Activated CD8-positive, alpha-beta T cell treated with anti-CD3 and anti-CD28 coated beads for 36 hours (primary cell): ENCODE results near the gene MEGF11. TPM values are rescaled to one million over a fixed set of nuclear protein-coding genes. Genes with fewer than 3 reads are reported as not detected.

Experiments
- ATAC-seq: fragments of 200-7000 bp; cut with Tn5 transposase; one replicate; pipeline ENCODE4 v1.10.0; 2021; ENCODE audit warnings: mild to moderate bottlenecking, moderate library complexity
- CTCF ChIA-PET: fragments of 350-600 bp; sonication (Branson Sonifier 250); formaldehyde crosslinking; loops from one replicate; lab custom pipeline; 2021; ENCODE audit warnings: antibody characterized with exemption; lab: Charles Lee
- POLR2A ChIA-PET: fragments of 350-600 bp; sonication (Branson Sonifier 250); formaldehyde crosslinking; loops from one replicate; lab custom pipeline; 2021; ENCODE audit warnings: antibody characterized with exemption; lab: Charles Lee
- DNase-seq: peaks from one replicate; pipeline ENCODE4 v3.0.0-alpha.2; 2020
- H3K27ac Mint-ChIP-seq: one replicate; pipeline ENCODE4 v1.8.0; 2021; ENCODE audit warnings: mild to moderate bottlenecking, mixed read lengths
- H3K27me3 Mint-ChIP-seq: one replicate; pipeline ENCODE4 v1.8.0; 2021; ENCODE audit warnings: mixed read lengths
- H3K36me3 Mint-ChIP-seq: one replicate; pipeline ENCODE4 v1.8.0; 2021; ENCODE audit warnings: low read depth, mixed read lengths
- H3K4me1 Mint-ChIP-seq: one replicate; pipeline ENCODE4 v1.8.0; 2021; ENCODE audit warnings: low read depth, mixed read lengths
- H3K4me3 Mint-ChIP-seq: one replicate; pipeline ENCODE4 v1.8.0; 2021; ENCODE audit warnings: mild to moderate bottlenecking, moderate library complexity, mixed read lengths
- H3K9me3 Mint-ChIP-seq: one replicate; pipeline ENCODE4 v1.8.0; 2021; ENCODE audit warnings: mixed read lengths
- CTCF ChIP-seq: fragments of 200-600 bp; IDR thresholded peaks from one replicate; pipeline ENCODE4 v1.8.0; 2022; ENCODE audit warnings: antibody characterized with exemption, mild to moderate bottlenecking
- intact Hi-C: fragments of 100-400 bp; cut with micrococcal nuclease; formaldehyde crosslinking; loops from one replicate; pipeline ENCODE4 v1.10.0; 2022
- total RNA-seq, 2 experiments: library from RNA; stranded (reverse); gene quantifications; one replicate each; pipeline ENCODE4 v1.2.3, GENCODE V29; 2021

MEGF11 gene
- total RNA-seq, 2 experiments from 2014 or later = not detected

DNA sequence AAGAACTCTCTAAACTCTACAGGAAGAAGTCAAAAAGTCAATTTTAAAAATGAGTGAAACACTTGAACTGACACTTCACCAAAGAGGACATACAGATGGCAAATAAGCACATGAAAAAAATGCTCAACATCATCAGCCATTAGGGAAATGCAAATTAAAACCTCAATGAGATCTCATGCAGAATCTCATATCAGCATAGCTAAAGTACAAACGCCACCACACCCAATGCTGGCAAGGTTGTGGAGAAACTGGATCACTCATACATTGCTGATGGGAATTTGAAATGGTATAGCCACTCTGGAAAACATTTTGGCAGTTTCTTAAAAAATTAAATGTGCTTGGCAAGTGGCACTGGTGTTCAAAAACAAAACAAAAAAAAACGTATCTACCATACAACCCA, 34.2 kb downstream of the MEGF11 start:
- no peak for ATAC-seq
- Mint-ChIP-seq H3K4me3 (no peak overlapping the region), H3K4me1 (no peaks in the 10 kb centered on the region), H3K36me3 (no peaks in the 10 kb centered on the region), H3K9me3 (no peaks in the 10 kb centered on the region), H3K27ac (no peak overlapping the region), H3K27me3 (peaks cover 5% of the 10 kb centered on the region)
- ChIA-PET POLR2A (no interaction called here), CTCF (no interaction called here)
- no peak for TF ChIP-seq CTCF
- no peak for DNase-seq
- intact Hi-C loops = no loop called here

- TF ChIP-seq CTCF = no peak
- ATAC-seq (no peak), DNase-seq (no peak)
- intact Hi-C loops = no loop called here
- POLR2A ChIA-PET = interaction anchor here (0.5 kb wide), 1 partner anchor 75 kb away, joined by 3 read pairs; no protein-coding TSS in a partner anchor
- CTCF ChIA-PET = no interaction called here
- Mint-ChIP-seq H3K9me3 (no peaks in the 10 kb centered on the region), H3K27me3 (peaks cover 5% of the 10 kb centered on the region), H3K4me1 (no peaks in the 10 kb centered on the region), H3K27ac (no peak overlapping the region), H3K36me3 (no peaks in the 10 kb centered on the region), H3K4me3 (no peak overlapping the region)
Observed at GRCh38 chr15:66216806-66217205, 36.7 kb downstream of the MEGF11 start.

DNA sequence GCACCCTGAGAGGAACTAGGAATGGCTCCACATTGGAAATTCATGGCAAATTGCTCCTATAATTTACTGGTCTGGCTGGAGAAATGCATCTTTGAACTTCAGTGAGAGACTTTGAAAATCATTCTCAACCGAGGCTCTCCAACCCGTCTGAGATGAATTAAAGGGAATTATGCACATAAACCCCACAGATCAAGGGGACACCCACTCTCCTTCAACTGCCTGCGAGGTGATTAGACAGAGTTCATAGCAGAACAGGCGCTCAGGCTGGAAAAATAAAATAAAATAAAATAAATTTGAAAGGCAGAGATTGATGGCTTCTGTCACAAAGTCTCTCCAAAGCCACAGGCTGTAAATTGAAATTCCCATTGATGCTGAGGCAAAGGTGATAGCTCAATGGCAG, 37.7 kb downstream of the MEGF11 start:
- ATAC-seq (no peak), DNase-seq (no peak)
- Mint-ChIP-seq H3K27ac (no peak overlapping the region), H3K36me3 (no peaks in the 10 kb centered on the region), H3K27me3 (peaks cover 2% of the 10 kb centered on the region), H3K4me1 (no peaks in the 10 kb centered on the region), H3K9me3 (no peaks in the 10 kb centered on the region), H3K4me3 (no peak overlapping the region)
- no peak for TF ChIP-seq CTCF
- POLR2A ChIA-PET = no interaction called here
- CTCF ChIA-PET = no interaction called here
- intact Hi-C loops = no loop called here

DNA sequence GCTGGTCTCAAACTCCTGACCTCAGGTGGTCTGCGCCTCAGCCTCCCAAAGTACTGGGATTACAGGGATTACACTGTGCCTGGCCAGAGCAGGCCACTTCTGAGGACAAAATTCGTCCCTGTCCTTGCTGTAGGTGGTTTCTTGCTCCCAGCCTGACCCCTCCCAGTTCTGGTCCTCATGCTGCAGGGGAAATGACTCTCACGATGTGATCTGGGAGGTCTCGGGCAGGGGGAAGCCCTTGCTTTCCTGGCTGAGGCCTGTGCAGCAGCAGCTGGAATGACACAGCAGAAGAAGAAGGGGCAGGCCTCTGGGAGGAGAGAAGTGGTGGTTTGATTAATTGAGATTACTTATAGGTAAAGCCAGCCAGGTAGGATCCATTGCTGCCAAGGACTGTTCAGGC, 39.3 kb downstream of the MEGF11 start:
- Mint-ChIP-seq H3K27me3 (no peaks in the 10 kb centered on the region), H3K9me3 (no peaks in the 10 kb centered on the region)
- CTCF ChIA-PET = interaction anchor here (1.1 kb wide), 1 partner anchor 23 kb away, joined by 3 read pairs; no protein-coding TSS in a partner anchor

DNA sequence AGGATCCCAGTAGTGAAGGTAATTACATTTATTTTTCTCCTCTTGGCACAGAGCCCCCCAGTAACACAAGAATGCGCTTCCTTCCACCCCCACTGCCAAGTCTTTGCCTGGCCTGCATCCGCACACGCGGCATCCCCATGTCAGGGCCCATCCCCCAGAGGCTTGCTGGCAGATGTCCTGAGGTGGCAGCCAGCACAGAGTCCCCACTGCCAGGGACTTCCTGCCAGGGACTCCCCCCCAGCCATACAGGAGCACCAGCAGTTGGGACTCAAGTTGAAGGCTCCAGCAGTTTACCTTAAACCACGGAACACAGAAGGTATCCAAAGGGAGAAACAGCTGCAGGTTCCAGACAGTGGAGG, 41.0 kb downstream of the MEGF11 start:
- intact Hi-C loops = no loop called here
- Mint-ChIP-seq H3K36me3 (no peaks in the 10 kb centered on the region), H3K4me3 (no peak overlapping the region), H3K27me3 (no peaks in the 10 kb centered on the region), H3K27ac (no peak overlapping the region), H3K4me1 (no peaks in the 10 kb centered on the region), H3K9me3 (no peaks in the 10 kb centered on the region)
- DNase-seq = no peak
- ChIA-PET POLR2A (no interaction called here), CTCF (no interaction called here)
- no peak for ATAC-seq
- no peak for TF ChIP-seq CTCF

More for the DNA sequence above, 39.3 kb downstream of the MEGF11 start:
- ATAC-seq (no peak), DNase-seq (no peak)
- H3K36me3 Mint-ChIP-seq = no peaks in the 10 kb centered on the region
- H3K27ac Mint-ChIP-seq = no peak overlapping the region
- TF ChIP-seq CTCF = no peak
- intact Hi-C loops = no loop called here
- H3K4me3 Mint-ChIP-seq = no peak overlapping the region
- H3K4me1 Mint-ChIP-seq = no peaks in the 10 kb centered on the region
- POLR2A ChIA-PET = no interaction called here
